Stimulated activated naive CD8-positive, alpha-beta T cell treated with anti-CD3 and anti-CD28 coated beads, Interleukin-15, Interleukin-2, amounts not matched to agents 100 ng/mL and 50 ng/mL, for 24 hours (primary cell): ENCODE measurements around the gene PNCK.
"Not testable (repeated sequence)": the region's sequence is repeated elsewhere in the genome, so short reads cannot be mapped to it uniquely, and the experiment has no call there.

Source experiments
- H3K27ac Mint-ChIP-seq: one replicate; pipeline ENCODE4 v1.8.0; 2021; ENCODE audit warnings: mild to moderate bottlenecking, mixed read lengths
- H3K27me3 Mint-ChIP-seq: one replicate; pipeline ENCODE4 v1.8.0; 2021; ENCODE audit warnings: mixed read lengths
- H3K36me3 Mint-ChIP-seq: one replicate; pipeline ENCODE4 v1.8.0; 2021; ENCODE audit warnings: low read depth, mixed read lengths
- H3K4me1 Mint-ChIP-seq: one replicate; pipeline ENCODE4 v1.8.0; 2021; ENCODE audit warnings: low read depth, mixed read lengths
- H3K4me3 Mint-ChIP-seq: one replicate; pipeline ENCODE4 v1.8.0; 2021; ENCODE audit warnings: mild to moderate bottlenecking, mixed read lengths
- H3K9me3 Mint-ChIP-seq: one replicate; pipeline ENCODE4 v1.8.0; 2021; ENCODE audit warnings: mixed read lengths

Gene PNCK

GRCh38 chrX:153683486-153683885, 9.9 kb upstream of the PNCK start:
- not testable (repeated sequence) for H3K27ac Mint-ChIP-seq, H3K9me3 Mint-ChIP-seq, H3K4me1 Mint-ChIP-seq, H3K36me3 Mint-ChIP-seq, H3K4me3 Mint-ChIP-seq, H3K27me3 Mint-ChIP-seq

- H3K4me3 Mint-ChIP-seq = no peak overlapping the region
- H3K4me1 Mint-ChIP-seq = no peaks in the 10 kb centered on the region
- H3K27me3 Mint-ChIP-seq = peaks cover 3% of the 10 kb centered on the region
- H3K36me3 Mint-ChIP-seq = no peaks in the 10 kb centered on the region
- H3K9me3 Mint-ChIP-seq = no peaks in the 10 kb centered on the region
- no peak overlapping the region for H3K27ac Mint-ChIP-seq
These were observed 7.6 kb upstream of the PNCK start for GRCh38 chrX:153681175-153681574.

GRCh38 chrX:153674219-153674851, 722 bp upstream of the PNCK start:
- peaks cover 18% of the 10 kb centered on the region for H3K27me3 Mint-ChIP-seq
- no peaks in the 10 kb centered on the region for H3K9me3 Mint-ChIP-seq
- peak overlapping the region; percentile 3 for H3K4me3 Mint-ChIP-seq
- H3K4me1 Mint-ChIP-seq = peaks cover 8% of the 10 kb centered on the region
- no peak overlapping the region for H3K27ac Mint-ChIP-seq
- no peaks in the 10 kb centered on the region for H3K36me3 Mint-ChIP-seq

- Mint-ChIP-seq H3K27ac (no peak overlapping the region), H3K9me3 (no peaks in the 10 kb centered on the region), H3K4me3 (no peak overlapping the region), H3K36me3 (no peaks in the 10 kb centered on the region), H3K27me3 (peaks cover 18% of the 10 kb centered on the region), H3K4me1 (peaks cover 8% of the 10 kb centered on the region)
These were observed 834 bp downstream of the PNCK start for GRCh38 chrX:153672531-153673427.

- Mint-ChIP-seq H3K4me1 (peaks cover 8% of the 10 kb centered on the region), H3K36me3 (no peaks in the 10 kb centered on the region), H3K27ac (no peak overlapping the region), H3K9me3 (no peaks in the 10 kb centered on the region), H3K4me3 (no peak overlapping the region), H3K27me3 (peaks cover 18% of the 10 kb centered on the region)
These were observed 1.8 kb downstream of the PNCK start for GRCh38 chrX:153671589-153672530.

- Mint-ChIP-seq H3K9me3 (no peaks in the 10 kb centered on the region), H3K4me1 (peaks cover 8% of the 10 kb centered on the region), H3K27ac (no peak overlapping the region), H3K4me3 (no peak overlapping the region), H3K27me3 (peaks cover 18% of the 10 kb centered on the region), H3K36me3 (no peaks in the 10 kb centered on the region)
These were observed 2.6 kb downstream of the PNCK start for GRCh38 chrX:153670748-153671588.

- peaks cover 21% of the 10 kb centered on the region for H3K27me3 Mint-ChIP-seq
- no peak overlapping the region for H3K4me3 Mint-ChIP-seq
- no peak overlapping the region for H3K27ac Mint-ChIP-seq
- H3K9me3 Mint-ChIP-seq = no peaks in the 10 kb centered on the region
- peaks cover 8% of the 10 kb centered on the region for H3K4me1 Mint-ChIP-seq
- no peaks in the 10 kb centered on the region for H3K36me3 Mint-ChIP-seq
These were observed 3.5 kb downstream of the PNCK start for GRCh38 chrX:153669901-153670731.

GRCh38 chrX:153669174-153669890, 4.3 kb downstream of the PNCK start:
- Mint-ChIP-seq H3K4me3 (no peak overlapping the region), H3K4me1 (peaks cover 8% of the 10 kb centered on the region), H3K27me3 (peaks cover 14% of the 10 kb centered on the region), H3K9me3 (no peaks in the 10 kb centered on the region), H3K27ac (no peak overlapping the region), H3K36me3 (no peaks in the 10 kb centered on the region)

- no peak overlapping the region for H3K27ac Mint-ChIP-seq
- H3K27me3 Mint-ChIP-seq = peaks cover 9% of the 10 kb centered on the region
- no peak overlapping the region for H3K4me3 Mint-ChIP-seq
- H3K4me1 Mint-ChIP-seq = peaks cover 4% of the 10 kb centered on the region
- no peaks in the 10 kb centered on the region for H3K36me3 Mint-ChIP-seq
- no peaks in the 10 kb centered on the region for H3K9me3 Mint-ChIP-seq
These were observed 5.0 kb downstream of the PNCK start for GRCh38 chrX:153668423-153669173.

GRCh38 chrX:153667956-153668396, 5.6 kb downstream of the PNCK start:
- no peak overlapping the region for H3K27ac Mint-ChIP-seq
- H3K27me3 Mint-ChIP-seq = peaks cover 9% of the 10 kb centered on the region
- H3K9me3 Mint-ChIP-seq = no peaks in the 10 kb centered on the region
- peak overlapping the region; percentile 65 for H3K4me3 Mint-ChIP-seq
- no peaks in the 10 kb centered on the region for H3K36me3 Mint-ChIP-seq
- H3K4me1 Mint-ChIP-seq = peaks cover 4% of the 10 kb centered on the region

- Mint-ChIP-seq H3K4me3 (peak overlapping the region; percentile 65), H3K9me3 (no peaks in the 10 kb centered on the region), H3K36me3 (no peaks in the 10 kb centered on the region), H3K27me3 (peaks cover 8% of the 10 kb centered on the region), H3K27ac (no peak overlapping the region), H3K4me1 (no peaks in the 10 kb centered on the region)
These were observed 6.2 kb downstream of the PNCK start for GRCh38 chrX:153667281-153667955.

GRCh38 chrX:153665726-153666306, 7.8 kb downstream of the PNCK start:
- Mint-ChIP-seq H3K4me3 (no peak overlapping the region), H3K36me3 (no peaks in the 10 kb centered on the region), H3K27ac (no peak overlapping the region), H3K27me3 (peaks cover 16% of the 10 kb centered on the region), H3K4me1 (no peaks in the 10 kb centered on the region), H3K9me3 (no peaks in the 10 kb centered on the region)
